ENCODE results near the gene LCMT1.
"Not testable (repeated sequence)": the region's sequence is repeated elsewhere in the genome, so short reads cannot be mapped to it uniquely, and the experiment has no call there.

The LCMT1 gene

DNA sequence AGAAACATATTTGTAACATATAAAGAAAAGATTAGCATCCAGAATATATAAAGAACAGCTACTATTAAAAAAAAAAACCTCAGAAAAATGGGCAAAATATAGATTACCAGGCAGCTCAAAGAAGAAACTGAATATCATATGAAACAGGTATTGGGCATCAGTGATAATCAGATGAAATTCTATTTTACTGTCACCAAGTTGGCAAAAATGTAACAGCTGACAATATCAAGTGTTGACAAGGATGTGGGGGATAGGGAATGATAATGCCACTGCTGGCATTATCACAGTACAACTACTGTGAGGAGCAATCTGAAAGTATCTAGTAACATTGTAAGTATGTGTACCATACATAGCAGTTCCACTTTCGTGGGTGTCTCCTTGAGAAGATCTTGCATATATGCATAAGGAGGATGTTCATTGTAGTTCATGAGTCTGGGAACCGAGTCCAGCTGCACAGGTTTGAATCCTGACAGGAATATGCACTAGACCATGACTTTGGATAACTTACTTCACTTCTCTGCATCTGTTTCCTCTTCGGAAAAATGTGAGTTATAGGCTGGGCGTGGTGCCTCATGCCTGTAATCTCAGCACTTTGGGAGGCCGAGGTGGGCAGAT is 50.3 kb downstream of the LCMT1 start:
- H3K9me3 ChIP-seq (replicated peaks in 1 of 11): no peaks in the 10 kb centered on the region
- no peak overlapping the region for H3K4me2 ChIP-seq
- H3K4me3 ChIP-seq: no peak overlapping the region
- no peak for TF ChIP-seq Cebpa-rat (IDR thresholded peaks at IDR 0.05)
- H3K36me3 ChIP-seq: peaks cover 77 to 100% (median 91%) of the 10 kb centered on the region in 11 experiments
- no peaks in the 10 kb centered on the region for H3K4me1 ChIP-seq
- no peaks in the 10 kb centered on the region; a peak in 1 of 22 replicates for H4K20me1 ChIP-seq
- no peaks in the 10 kb centered on the region for H3K27me3 ChIP-seq
- H3K9ac ChIP-seq: no peak overlapping the region
- H3K27ac ChIP-seq: no peak overlapping the region

DNA sequence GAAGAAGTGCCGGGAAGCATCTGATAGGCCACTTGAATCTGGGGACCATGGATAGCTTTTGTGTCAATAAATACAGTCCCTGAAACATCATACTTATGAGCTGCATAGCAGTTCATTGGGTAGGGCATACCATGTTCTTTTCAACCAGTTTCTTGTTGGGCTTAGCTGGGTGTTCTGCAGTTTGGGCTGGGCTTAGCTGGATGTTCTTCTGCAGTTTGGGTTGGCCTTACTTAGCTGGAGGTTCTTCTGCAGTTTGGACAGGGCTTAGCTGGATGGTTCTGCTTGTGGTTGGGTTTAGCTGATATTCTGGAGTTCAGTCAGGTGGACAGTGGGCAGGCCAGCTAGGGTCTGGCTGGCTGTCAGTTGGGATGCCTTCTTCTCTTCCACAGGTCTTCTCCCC is 52.1 kb downstream of the LCMT1 start:
- Histone ChIP-seq H3K9ac (no peak overlapping the region), H4K20me1 (no peaks in the 10 kb centered on the region; a peak in 2 of 22 replicates), H3K4me1 (no peaks in the 10 kb centered on the region), H3K4me2 (no peak overlapping the region), H3K9me3 (replicated peaks in 1 of 11) (no peaks in the 10 kb centered on the region), H3K4me3 (no peak overlapping the region), H3K36me3 (peaks cover 79 to 100% (median 91%) of the 10 kb centered on the region in 11 experiments), H3K27ac (no peak overlapping the region), H3K27me3 (no peaks in the 10 kb centered on the region)
- no peak for TF ChIP-seq Cebpa-rat (IDR thresholded peaks at IDR 0.05)

DNA sequence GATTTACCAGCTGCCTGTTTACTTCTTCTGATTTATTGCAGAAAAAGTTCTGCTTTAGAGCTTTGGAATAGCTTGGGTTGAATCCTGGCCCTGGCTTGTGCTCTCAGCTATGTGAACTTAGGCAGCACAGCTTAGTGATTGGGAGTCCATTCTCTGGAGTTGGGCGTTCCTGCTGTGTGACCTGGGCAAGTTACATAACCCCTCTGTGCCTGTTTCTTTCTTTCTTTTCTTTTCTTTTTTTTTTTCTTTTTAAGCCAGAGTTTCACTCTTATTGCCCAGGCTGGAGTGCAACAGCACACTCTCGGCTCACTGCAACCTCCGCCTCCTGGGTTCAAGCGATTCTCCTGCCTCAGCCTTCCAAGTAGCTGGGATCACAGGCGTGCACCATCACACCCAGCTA is 53.7 kb downstream of the LCMT1 start:
- no peak overlapping the region for H3K9ac ChIP-seq
- H3K36me3 ChIP-seq: peaks cover 85 to 100% (median 97%) of the 10 kb centered on the region in 11 experiments
- H3K4me1 ChIP-seq: no peaks in the 10 kb centered on the region
- no peak overlapping the region for H3K4me3 ChIP-seq
- no peak for TF ChIP-seq Cebpa-rat (IDR thresholded peaks at IDR 0.05)
- H3K27me3 ChIP-seq: no peaks in the 10 kb centered on the region
- H4K20me1 ChIP-seq: no peaks in the 10 kb centered on the region; a peak in 2 of 22 replicates
- no peak overlapping the region for H3K4me2 ChIP-seq
- no peaks in the 10 kb centered on the region for H3K9me3 ChIP-seq (replicated peaks in 1 of 11)
- no peak overlapping the region for H3K27ac ChIP-seq

DNA sequence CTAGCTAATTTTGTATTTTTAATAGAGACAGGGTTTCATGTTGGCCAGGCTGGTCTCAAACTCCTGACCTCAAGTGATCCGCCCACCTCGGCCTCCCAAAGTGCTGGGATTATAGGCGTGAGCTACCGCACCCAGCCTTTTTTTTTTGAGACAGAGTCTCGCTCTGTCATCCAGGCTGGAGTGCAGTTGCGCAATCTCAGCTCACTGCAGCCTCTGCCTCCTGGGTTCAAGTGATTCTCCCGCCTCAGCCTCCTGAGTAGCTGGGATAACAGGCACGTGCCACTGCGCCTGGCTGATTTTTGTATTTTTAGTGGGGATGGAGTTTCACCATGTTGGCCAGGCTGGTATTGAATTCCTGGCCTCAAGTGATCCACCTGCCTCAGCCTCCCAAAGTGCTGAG is 56.4 kb downstream of the LCMT1 start:
- not testable (repeated sequence) for H3K4me1 ChIP-seq; H3K4me2 ChIP-seq; H3K4me3 ChIP-seq; H3K27ac ChIP-seq; H4K20me1 ChIP-seq; H3K9ac ChIP-seq; H3K27me3 ChIP-seq; H3K9me3 ChIP-seq (replicated peaks in 1 of 11)
- peak in 9 of 11 experiments; percentile 31 to 90 (median 70); a peak in 14 of 22 replicates for TF ChIP-seq Cebpa-rat (IDR thresholded peaks at IDR 0.05)
- peaks cover 84 to 100% (median 98%) of the 10 kb centered on the region in 11 experiments for H3K36me3 ChIP-seq

DNA sequence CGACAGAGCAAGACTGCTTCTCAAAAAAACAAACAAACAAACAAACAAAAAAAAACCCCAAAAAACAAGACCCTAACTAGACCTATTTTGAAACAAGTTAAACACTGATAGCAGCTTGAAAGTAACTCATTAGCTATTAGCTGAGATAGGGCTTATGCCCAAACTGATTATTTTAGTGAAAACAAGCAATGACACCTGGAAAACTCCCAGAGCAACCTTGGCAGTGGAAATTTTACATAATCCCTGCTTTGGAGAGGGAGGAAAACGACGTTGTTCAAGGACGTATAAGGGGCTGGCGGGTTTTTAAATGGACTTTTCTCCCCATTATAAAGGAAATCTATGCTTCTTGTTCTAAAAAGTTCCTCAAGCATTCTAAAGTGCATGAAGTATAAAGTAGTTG is 59.8 kb downstream of the LCMT1 start:
- Histone ChIP-seq H3K9me3 (replicated peaks in 1 of 11) (no peaks in the 10 kb centered on the region), H3K36me3 (peaks cover 60 to 98% (median 91%) of the 10 kb centered on the region in 11 experiments), H3K27me3 (no peaks in the 10 kb centered on the region), H3K9ac (no peak overlapping the region), H3K27ac (no peak overlapping the region), H3K4me3 (no peak overlapping the region), H3K4me2 (no peak overlapping the region), H4K20me1 (no peaks in the 10 kb centered on the region; a peak in 2 of 22 replicates), H3K4me1 (no peaks in the 10 kb centered on the region)
- no peak for TF ChIP-seq Cebpa-rat (IDR thresholded peaks at IDR 0.05)

DNA sequence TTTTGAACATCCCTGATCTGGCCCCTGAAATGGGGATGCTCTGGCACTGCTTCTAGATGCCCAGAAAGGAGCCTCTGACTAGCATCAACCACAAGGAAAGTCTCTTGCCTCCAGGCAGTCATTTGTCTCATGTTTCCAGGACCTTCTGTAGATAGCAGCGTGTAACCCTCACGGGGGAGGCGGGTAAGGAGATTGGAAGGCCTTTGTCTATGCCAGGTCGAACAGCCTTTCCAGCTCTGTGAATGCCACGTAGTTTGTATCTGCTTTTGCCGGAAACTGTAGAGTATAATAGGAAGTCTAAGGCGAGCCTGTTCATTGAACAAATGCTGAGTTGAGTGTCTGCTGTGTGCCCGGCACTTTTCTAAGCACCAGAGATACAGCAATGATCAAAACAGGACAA is 61.3 kb downstream of the LCMT1 start:
- peaks cover 0 to 5% (median 0%) of the 10 kb centered on the region in 10 experiments; a peak in 2 of 20 replicates for H3K4me1 ChIP-seq
- H3K27ac ChIP-seq: no peak overlapping the region
- H3K36me3 ChIP-seq: peaks cover 48 to 89% (median 80%) of the 10 kb centered on the region in 11 experiments
- no peaks in the 10 kb centered on the region for H3K9me3 ChIP-seq (replicated peaks in 1 of 11)
- no peak overlapping the region for H3K4me2 ChIP-seq
- H3K4me3 ChIP-seq: no peak overlapping the region
- H3K27me3 ChIP-seq: no peaks in the 10 kb centered on the region
- no peak overlapping the region for H3K9ac ChIP-seq
- no peak for TF ChIP-seq Cebpa-rat (IDR thresholded peaks at IDR 0.05)
- H4K20me1 ChIP-seq: no peaks in the 10 kb centered on the region; a peak in 1 of 22 replicates

DNA sequence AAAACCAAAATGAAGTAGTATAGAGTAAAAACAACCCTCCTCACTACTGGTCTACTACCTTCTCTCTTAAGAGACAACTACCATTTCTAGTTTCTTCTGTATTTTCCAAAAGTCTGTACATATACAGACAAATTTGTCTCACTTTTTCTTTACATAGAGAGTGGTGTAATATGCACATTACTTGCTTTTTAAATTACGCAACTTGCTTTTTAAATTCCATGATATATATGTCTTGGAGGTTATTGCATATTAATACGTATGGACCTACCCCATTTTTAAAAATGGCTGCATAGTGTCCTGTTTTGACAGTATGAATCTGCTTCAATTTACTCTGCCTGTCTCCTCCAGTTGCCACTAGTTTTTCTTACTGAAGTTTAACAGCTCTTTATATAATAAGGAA is 62.7 kb downstream of the LCMT1 start:
- Histone ChIP-seq H3K4me1 (peaks cover 0 to 8% (median 0%) of the 10 kb centered on the region in 10 experiments; a peak in 2 of 20 replicates), H3K27ac (no peak overlapping the region), H3K4me2 (no peak overlapping the region), H3K36me3 (peaks cover 34 to 89% (median 80%) of the 10 kb centered on the region in 11 experiments), H3K4me3 (no peak overlapping the region), H3K9me3 (replicated peaks in 1 of 11) (no peaks in the 10 kb centered on the region), H3K27me3 (no peaks in the 10 kb centered on the region), H4K20me1 (no peaks in the 10 kb centered on the region), H3K9ac (no peak overlapping the region)
- no peak for TF ChIP-seq Cebpa-rat (IDR thresholded peaks at IDR 0.05)

DNA sequence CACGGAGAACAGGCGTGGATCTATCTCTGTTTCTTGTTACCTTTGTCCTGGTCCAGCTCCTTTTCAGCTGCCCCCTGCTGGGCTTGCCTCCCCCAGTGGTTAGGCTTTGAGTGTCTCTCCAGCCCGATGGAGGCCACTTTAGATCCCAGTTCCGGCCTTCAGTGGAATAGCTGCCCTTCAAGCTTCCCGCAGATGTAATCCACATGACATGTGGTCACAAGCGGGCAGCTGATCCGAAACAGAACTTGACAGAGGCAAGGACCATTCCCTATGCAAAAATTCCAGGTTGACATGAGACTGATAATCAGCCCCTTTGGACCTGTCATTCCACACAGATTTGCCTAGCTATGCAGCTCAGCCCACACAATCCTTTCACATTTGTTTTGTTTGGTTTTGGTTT is 64.6 kb downstream of the LCMT1 start:
- H3K9me3 ChIP-seq (replicated peaks in 1 of 11): no peaks in the 10 kb centered on the region
- no peak for TF ChIP-seq Cebpa-rat (IDR thresholded peaks at IDR 0.05)
- no peak overlapping the region for H3K9ac ChIP-seq
- H3K4me1 ChIP-seq: peaks cover 0 to 13% (median 7%) of the 10 kb centered on the region in 10 experiments; a peak in 9 of 20 replicates
- peaks cover 15 to 72% (median 63%) of the 10 kb centered on the region in 11 experiments for H3K36me3 ChIP-seq
- no peak overlapping the region for H3K27ac ChIP-seq
- no peak overlapping the region for H3K4me2 ChIP-seq
- H3K4me3 ChIP-seq: no peak overlapping the region
- no peaks in the 10 kb centered on the region for H3K27me3 ChIP-seq
- no peaks in the 10 kb centered on the region for H4K20me1 ChIP-seq

DNA sequence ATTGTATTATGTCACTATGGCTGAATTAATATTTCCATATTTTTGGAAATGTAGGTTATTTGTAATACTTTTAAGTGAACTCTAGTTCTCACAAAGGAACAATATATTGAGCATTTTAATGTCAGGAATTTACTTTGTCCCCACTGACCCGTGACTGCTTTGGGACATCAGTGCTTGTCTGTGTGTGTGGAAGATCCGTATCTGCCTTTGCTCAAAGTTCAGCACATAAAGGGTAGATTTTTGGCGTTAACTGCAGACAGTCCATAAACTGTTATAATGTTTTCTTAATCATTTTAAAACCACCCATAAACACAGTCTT is 65.9 kb downstream of the LCMT1 start:
- Histone ChIP-seq H3K4me3 (no peak overlapping the region), H3K27ac (no peak overlapping the region; a peak in 1 of 22 replicates), H3K4me1 (peaks cover 0 to 13% (median 10%) of the 10 kb centered on the region in 10 experiments; a peak in 9 of 20 replicates), H3K9me3 (replicated peaks in 1 of 11) (no peaks in the 10 kb centered on the region), H3K27me3 (no peaks in the 10 kb centered on the region), H3K9ac (no peak overlapping the region), H3K4me2 (no peak overlapping the region), H4K20me1 (no peaks in the 10 kb centered on the region), H3K36me3 (peaks cover 9 to 59% (median 50%) of the 10 kb centered on the region in 11 experiments; a peak in 21 of 22 replicates)
- TF ChIP-seq Cebpa-rat (IDR thresholded peaks at IDR 0.05): no peak

Data from BLaER1 treated with 17β-estradiol and CSF1 and Interleukin-3, amounts not matched to agents 10 nM and 100 nM (cell line).